Pancreas (tissue), 10 donors: ENCODE measurements around the gene F2RL3. TPM values are rescaled to one million over a fixed set of nuclear protein-coding genes. Genes with fewer than 3 reads are reported as not detected.
"Not testable (repeated sequence)": the region's sequence is repeated elsewhere in the genome, so short reads cannot be mapped to it uniquely, and the experiment has no call there.

Experiments used
- ATAC-seq, 4 donors: fragments of 200-7000 bp; cut with Tn5 transposase; one replicate each; pipeline versions ENCODE4 v1.8.0 to v1.9.1; 2020; ENCODE audit warnings: mild to moderate bottlenecking in 4 of 4, moderate library complexity in 4 of 4
- DNase-seq, 6 donors: peaks; one replicate each; pipeline ENCODE4 v3.0.0-alpha.2; 2020
- FAIRE-seq: peaks from 2 replicates; lab custom pipeline; 2012; peaks lifted over from hg19 to GRCh38; lab: Jason Lieb, UNC
- H3K27ac ChIP-seq, 4 donors: fragments of 200-600 bp; sonication (generic); 1 replicate in 3 of 4; 2 replicates in 1 of 4; pipeline versions ENCODE4 v1.5.0 to v1.8.0; 2020
- H3K27me3 ChIP-seq, 4 donors: fragments of 200-600 bp; one replicate each; pipeline ENCODE4 v1.8.0; 2021
- H3K36me3 ChIP-seq, 3 donors: fragments of 200-600 bp; sonication (generic) in 1 of 3; one replicate each; pipeline versions ENCODE4 v1.5.0 to v1.8.0; 2020 to 2021
- H3K4me1 ChIP-seq, 3 donors: fragments of 200-600 bp; one replicate each; pipeline ENCODE4 v1.8.0; 2021
- H3K4me3 ChIP-seq, 4 donors: fragments of 200-600 bp; sonication (generic) in 2 of 4; one replicate each; pipeline versions ENCODE4 v1.5.0 to v1.8.0; 2020 to 2021
- H3K9me3 ChIP-seq, 4 donors: fragments of 200-600 bp; one replicate each; pipeline ENCODE4 v1.8.0; 2021
- WGBS, 2 donors: extraction: QIAGEN DNeasy Blood & Tissue Kit; methylation state at CpG; one replicate each; pipeline ENCODE4 v1.1.7; 2013; 5-methylcytosine and 5-hydroxymethylcytosine counted together
- intact Hi-C, 3 donors: fragments of 100-400 bp; cut with DNase I; formaldehyde crosslinking; loops; one replicate each; pipeline versions ENCODE4 v1.11.1 to v1.14.2; 2022
- polyA plus RNA-seq, 2 donors: library from polyadenylated mRNA; stranded (reverse); fragments of 200-250 nt; gene quantifications; one replicate each; pipeline ENCODE4 v1.2.3, GENCODE V29; 2013
- total RNA-seq, 6 donors: library from RNA; stranded (reverse); fragmentation: NEBNext Ultra II Directional in 4 of 6; extraction: Animal tissue kit (Norgen Biotek cat#: 25700) in 4 of 6; gene quantifications; one replicate each; pipeline versions ENCODE4 v1.2.1 to v1.2.4, GENCODE V29; 2021 to 2023
- TF ChIP-seq, protein P1 (sequence below), 4 donors: fragments of 200-600 bp; sonication (generic) in 3 of 4; IDR thresholded peaks; one replicate each; pipeline versions ENCODE4 v1.5.0 to v1.8.0; 2021; ENCODE audit warnings: antibody characterized with exemption in 4 of 4
- donor health status: healthy with polysubstance abuse.
- donor health status: DM: no; HTN: no; CAD: no; lungs with moderate emphysema.
- donor health status: DM: no; HTN: no; CAD: no.
- donor health status: control.
- donor health status: control.
- donor health status: Bipolar disorder and iron deficiency.
- donor health status: DM: yes; HTN: yes; CAD: no.
- donor health status: DM: no; HTN: no; CAD: no.
- donor health status: DM: no; HTN: no; CAD: no.
- donor health status: DM: yes; HTN: yes; CAD: no.

Gene F2RL3
- total and polyA plus RNA-seq, 8 donors, result 0.24 to 9.0 (median 1.8) TPM

DNA sequence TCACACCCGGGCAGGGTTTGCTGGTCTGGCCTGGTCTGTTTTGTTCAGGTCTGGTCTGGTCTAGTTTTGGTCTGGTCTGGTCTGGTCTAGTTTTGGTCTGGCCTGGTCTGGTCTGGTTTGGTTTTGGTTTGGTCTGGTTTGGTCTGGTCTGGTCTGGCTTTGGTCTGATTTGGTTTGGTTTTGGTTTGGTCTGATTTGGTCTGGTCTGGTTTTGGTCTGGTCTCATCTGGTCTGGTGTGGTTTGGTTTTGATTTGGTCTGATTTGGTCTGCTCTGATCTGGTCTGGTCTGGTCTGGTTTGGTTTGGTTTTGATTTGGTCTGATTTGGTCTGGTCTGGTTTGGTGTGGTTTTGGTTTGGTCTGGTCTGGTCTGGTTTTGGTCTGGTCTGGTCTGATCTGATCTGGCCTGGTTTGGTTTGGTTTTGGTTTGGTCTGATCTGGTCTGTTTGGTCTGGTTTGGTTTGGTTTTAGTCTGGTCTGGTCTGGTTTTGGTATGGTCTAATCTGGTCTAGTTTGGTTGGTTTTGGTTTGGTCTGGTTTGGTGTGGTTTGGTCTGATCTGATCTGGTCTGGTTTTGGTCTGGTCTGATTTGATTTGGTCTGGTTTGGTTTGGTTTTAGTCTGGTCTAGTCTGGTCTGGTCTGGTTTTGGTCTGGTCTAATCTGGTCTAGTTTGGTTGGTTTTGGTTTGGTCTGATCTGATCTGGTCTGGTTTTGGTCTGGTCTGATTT is 14.4 kb upstream of the F2RL3 start:
- WGBS, 2 donors, result 85 to 92% methylated on average over 1 of the region's 1 CpG
- no peak for FAIRE-seq

DNA sequence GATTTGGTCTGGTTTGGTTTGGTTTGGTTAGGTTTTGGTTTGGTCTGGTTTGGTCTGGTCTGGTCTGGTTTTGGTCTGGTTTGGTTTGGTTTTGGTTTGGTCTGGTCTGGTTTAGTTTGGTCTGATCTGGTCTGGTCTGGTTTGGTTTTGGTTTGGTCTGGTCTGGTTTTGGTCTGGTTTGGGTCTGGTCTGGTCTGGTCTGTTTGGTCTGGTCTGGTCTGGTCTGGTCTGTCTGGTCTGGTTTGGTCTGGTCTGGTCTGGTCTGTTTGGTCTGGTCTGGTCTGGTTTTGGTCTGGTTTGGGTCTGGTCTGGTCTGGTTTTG is 13.9 kb upstream of the F2RL3 start:
- H3K9me3 ChIP-seq, H3K27me3 ChIP-seq, ATAC-seq, H3K27ac ChIP-seq, intact Hi-C loops, H3K4me1 ChIP-seq, H3K4me3 ChIP-seq: not testable (repeated sequence)
- peak in 1 of 6 donors; percentile 0 for DNase-seq
- peak; percentile 17 for FAIRE-seq
- H3K36me3 ChIP-seq, result peaks cover 0 to 46% (median 20%) of the 10 kb centered on the region in 3 donors

More for the DNA sequence above, 14.4 kb upstream of the F2RL3 start:
- TF ChIP-seq, protein P1, sequence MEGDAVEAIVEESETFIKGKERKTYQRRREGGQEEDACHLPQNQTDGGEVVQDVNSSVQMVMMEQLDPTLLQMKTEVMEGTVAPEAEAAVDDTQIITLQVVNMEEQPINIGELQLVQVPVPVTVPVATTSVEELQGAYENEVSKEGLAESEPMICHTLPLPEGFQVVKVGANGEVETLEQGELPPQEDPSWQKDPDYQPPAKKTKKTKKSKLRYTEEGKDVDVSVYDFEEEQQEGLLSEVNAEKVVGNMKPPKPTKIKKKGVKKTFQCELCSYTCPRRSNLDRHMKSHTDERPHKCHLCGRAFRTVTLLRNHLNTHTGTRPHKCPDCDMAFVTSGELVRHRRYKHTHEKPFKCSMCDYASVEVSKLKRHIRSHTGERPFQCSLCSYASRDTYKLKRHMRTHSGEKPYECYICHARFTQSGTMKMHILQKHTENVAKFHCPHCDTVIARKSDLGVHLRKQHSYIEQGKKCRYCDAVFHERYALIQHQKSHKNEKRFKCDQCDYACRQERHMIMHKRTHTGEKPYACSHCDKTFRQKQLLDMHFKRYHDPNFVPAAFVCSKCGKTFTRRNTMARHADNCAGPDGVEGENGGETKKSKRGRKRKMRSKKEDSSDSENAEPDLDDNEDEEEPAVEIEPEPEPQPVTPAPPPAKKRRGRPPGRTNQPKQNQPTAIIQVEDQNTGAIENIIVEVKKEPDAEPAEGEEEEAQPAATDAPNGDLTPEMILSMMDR (IDR thresholded peaks at IDR 0.05), result no peak
- H3K27me3 ChIP-seq, result no peaks in the 10 kb centered on the region
- H3K27ac ChIP-seq, result no peak overlapping the region
- intact Hi-C loops, result no loop called here
- H3K4me3 ChIP-seq, result no peak overlapping the region
- peaks cover 0 to 52% (median 20%) of the 10 kb centered on the region in 3 donors for H3K36me3 ChIP-seq
- H3K9me3 ChIP-seq, result no peaks in the 10 kb centered on the region
- no peaks in the 10 kb centered on the region for H3K4me1 ChIP-seq
- ATAC-seq (no peak), DNase-seq (no peak)

DNA sequence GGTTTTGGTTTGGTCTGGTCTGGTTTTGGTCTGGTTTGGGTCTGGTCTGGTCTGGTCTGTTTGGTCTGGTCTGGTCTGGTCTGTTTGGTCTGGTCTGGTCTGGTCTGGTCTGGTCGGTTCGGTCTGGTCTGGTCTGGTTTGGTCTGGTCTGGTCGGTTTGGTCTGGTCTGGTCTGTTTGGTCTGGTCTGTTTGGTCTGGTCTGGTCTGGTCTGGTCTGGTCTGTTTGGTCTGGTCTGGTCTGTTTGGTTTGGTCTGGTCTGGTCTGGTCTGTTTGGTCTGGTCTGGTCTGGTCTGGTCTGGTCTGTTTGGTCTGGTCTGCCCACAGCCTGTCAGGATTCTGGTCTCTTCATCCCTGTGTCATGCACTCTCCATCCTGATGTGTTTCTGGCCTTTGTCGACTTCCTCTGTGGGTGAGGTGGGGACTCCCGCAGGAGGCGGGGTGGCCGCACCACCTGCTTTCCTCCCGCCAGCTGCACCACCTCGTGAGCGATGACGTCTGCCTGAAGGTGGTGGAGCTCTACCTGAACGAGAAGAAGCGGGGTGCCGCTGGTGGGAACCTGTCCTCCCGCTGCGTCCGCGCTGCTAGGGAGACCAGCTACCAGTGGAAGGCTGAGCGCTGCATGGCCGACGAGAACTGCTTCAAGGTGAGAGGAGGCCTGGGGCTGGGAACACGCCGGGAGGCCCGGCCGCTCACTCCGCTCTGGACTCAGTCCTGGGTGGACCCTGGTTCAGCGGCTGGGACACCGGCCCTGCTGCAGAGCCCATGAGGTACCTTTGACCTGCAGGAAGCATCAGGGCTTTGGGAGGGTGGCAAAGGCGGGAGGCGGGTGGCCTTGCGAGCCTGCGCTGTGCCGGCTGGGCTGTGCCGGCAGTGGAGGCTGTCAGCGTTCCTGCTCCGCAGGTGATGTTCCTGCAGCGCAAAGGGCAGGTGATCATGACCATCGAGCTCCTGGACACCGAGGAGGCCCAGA is 12.9 kb upstream of the F2RL3 start:
- H3K27ac ChIP-seq, result no peak overlapping the region
- no peak overlapping the region for H3K4me3 ChIP-seq
- FAIRE-seq (no peak), DNase-seq (peak in 2 of 6 donors; percentile 13 to 66), ATAC-seq (no peak)
- no peaks in the 10 kb centered on the region for H3K27me3 ChIP-seq
- intact Hi-C loops, result no loop called here
- H3K36me3 ChIP-seq, result peaks cover 0 to 40% (median 20%) of the 10 kb centered on the region in 3 donors
- TF ChIP-seq, protein P1 (IDR thresholded peaks at IDR 0.05), result no peak
- H3K4me1 ChIP-seq, result no peaks in the 10 kb centered on the region
- 95 to 96% methylated on average over 39 of the region's 39 CpGs for WGBS, 2 donors
- H3K9me3 ChIP-seq, result no peaks in the 10 kb centered on the region

DNA sequence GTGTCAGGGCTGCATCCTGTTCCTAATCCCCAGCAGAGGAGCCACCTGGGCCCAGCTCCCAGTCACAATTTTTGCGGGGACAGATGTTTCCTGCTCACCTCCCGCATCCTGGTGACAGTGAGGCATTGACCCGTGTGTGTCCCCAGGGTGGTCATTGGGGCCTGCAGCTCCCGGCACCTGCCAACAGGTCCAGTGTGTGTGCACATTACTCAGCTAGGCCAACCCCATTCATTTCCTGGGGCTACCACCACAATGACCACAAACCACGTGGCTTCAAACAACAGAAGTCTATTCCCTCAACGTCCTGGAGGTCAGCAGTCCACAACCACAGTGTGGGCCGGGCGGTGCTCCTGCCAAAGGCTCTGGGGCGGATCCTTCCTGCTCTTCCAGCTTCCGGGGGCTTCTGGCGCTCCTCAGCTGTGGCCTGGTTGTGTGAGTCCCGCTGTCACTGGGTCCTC is 11.9 kb upstream of the F2RL3 start:
- no peaks in the 10 kb centered on the region for H3K27me3 ChIP-seq
- peaks cover 0 to 35% (median 20%) of the 10 kb centered on the region in 3 donors for H3K36me3 ChIP-seq
- H3K4me3 ChIP-seq, result no peak overlapping the region
- intact Hi-C loops, result no loop called here
- TF ChIP-seq, protein P1 (IDR thresholded peaks at IDR 0.05), result no peak
- ATAC-seq (peak in 2 of 4 donors; percentile 11 to 21), DNase-seq (peak in 1 of 6 donors; percentile 61), FAIRE-seq (no peak)
- no peaks in the 10 kb centered on the region for H3K4me1 ChIP-seq
- H3K27ac ChIP-seq, result no peak overlapping the region
- 87 to 93% methylated on average over 12 of the region's 12 CpGs for WGBS, 2 donors
- H3K9me3 ChIP-seq, result no peaks in the 10 kb centered on the region

DNA sequence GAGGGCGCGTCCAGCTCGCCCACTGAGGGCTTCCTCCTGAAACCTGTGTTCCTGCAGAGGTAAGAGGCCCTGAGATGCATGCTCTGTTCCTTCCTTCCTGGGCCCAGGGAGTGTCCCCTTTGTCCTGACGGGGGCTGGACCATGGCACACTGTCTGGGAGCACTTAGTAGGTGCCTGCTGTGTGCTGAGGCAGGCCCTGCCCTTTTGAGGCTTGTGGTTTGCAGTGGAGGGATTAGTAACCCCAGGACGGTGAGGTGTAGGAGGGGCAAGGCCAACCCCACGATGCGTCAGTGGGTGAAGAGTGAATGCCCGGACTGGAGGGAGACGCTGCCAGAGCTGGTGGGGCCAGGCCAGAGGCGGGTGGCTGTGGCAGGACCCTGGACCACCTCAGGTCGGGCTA is 11.2 kb upstream of the F2RL3 start:
- Histone ChIP-seq H3K36me3 (peaks cover 0 to 35% (median 20%) of the 10 kb centered on the region in 3 donors), H3K4me3 (no peak overlapping the region), H3K9me3 (no peaks in the 10 kb centered on the region), H3K27ac (no peak overlapping the region), H3K4me1 (no peaks in the 10 kb centered on the region), H3K27me3 (no peaks in the 10 kb centered on the region)
- 89% methylated on average over 11 of the region's 11 CpGs for WGBS, 2 donors
- TF ChIP-seq, protein P1 (IDR thresholded peaks at IDR 0.05), result no peak
- ATAC-seq, result no peak
- DNase-seq, result peak in 1 of 6 donors; percentile 59
- no peak for FAIRE-seq
- intact Hi-C loops, result no loop called here
